GM12872 (cell line): ENCODE results near the gene KCNAB2.

ENCODE experiments used
- CTCF ChIP-seq: IDR thresholded peaks from 3 replicates; pipeline ENCODE4 v1.5.1; 2011; ENCODE audit warnings: low read depth, mild to moderate bottlenecking, low read length, moderate library complexity; ENCODE audit not compliant: insufficient read depth

KCNAB2 gene

GRCh38 chr1:6006882-6007281, 38.8 kb upstream of the KCNAB2 start:
- no peak for TF ChIP-seq CTCF

- no peak for TF ChIP-seq CTCF
These were observed 38.2 kb upstream of the KCNAB2 start for GRCh38 chr1:6007318-6008083.

GRCh38 chr1:6008084-6008415, 37.6 kb upstream of the KCNAB2 start:
- no peak for TF ChIP-seq CTCF

GRCh38 chr1:6008696-6009095, 37.0 kb upstream of the KCNAB2 start:
- TF ChIP-seq CTCF, result no peak

- TF ChIP-seq CTCF, result no peak
These were observed 36.3 kb upstream of the KCNAB2 start for GRCh38 chr1:6009120-6010040.

GRCh38 chr1:6010554-6010953, 35.1 kb upstream of the KCNAB2 start:
- no peak for TF ChIP-seq CTCF

- no peak for TF ChIP-seq CTCF
These were observed 34.3 kb upstream of the KCNAB2 start for GRCh38 chr1:6011161-6011945.
